Common myeloid progenitor, CD34-positive (primary cell): ENCODE measurements around the gene ECPAS. TPM values are rescaled to one million over a fixed set of nuclear protein-coding genes. Genes with fewer than 3 reads are reported as not detected.

ENCODE experiments used
- CTCF ChIA-PET: fragments of 350-600 bp; sonication (Branson Sonifier 250); formaldehyde crosslinking; loops from one replicate; lab custom pipeline; 2021; ENCODE audit warnings: antibody characterized with exemption; lab: Charles Lee
- POLR2A ChIA-PET: fragments of 350-600 bp; sonication (Branson Sonifier 250); formaldehyde crosslinking; loops from one replicate; lab custom pipeline; 2021; ENCODE audit warnings: antibody characterized with exemption; lab: Charles Lee
- DNase-seq, 3 donors: peaks; one replicate each; pipeline versions ENCODE4 v3.0.0 to v3.0.0-alpha.2; 2013
- H3K27ac ChIP-seq, 2 experiments: 1 replicate in 1 of 2; 2 replicates in 1 of 2; pipeline ENCODE4 v1.7.0; 2013; ENCODE audit warnings: inconsistent platforms in 2 of 2, low read length in 2 of 2, mild to moderate bottlenecking in 2 of 2, low read depth in 1 of 2, moderate library complexity in 1 of 2; ENCODE audit not compliant: severe bottlenecking in 2 of 2, insufficient read depth in 1 of 2, poor library complexity in 1 of 2
- H3K27me3 ChIP-seq, 5 experiments: replicated peaks in 2 of 5; 1 replicate in 3 of 5; 2 replicates in 2 of 5; pipeline versions ENCODE4 v1.6.1 to v1.7.0; 2013; ENCODE audit warnings: low read length in 4 of 5, mild to moderate bottlenecking in 2 of 5, moderate library complexity in 2 of 5, inconsistent platforms in 1 of 5; ENCODE audit not compliant: insufficient read depth in 5 of 5, control insufficient read depth in 4 of 5
- H3K36me3 ChIP-seq, 4 experiments: 1 replicate in 2 of 4; 2 replicates in 2 of 4; pipeline versions ENCODE4 v1.6.1 to v1.7.0; 2013; ENCODE audit warnings: low read length in 3 of 4, control low read depth in 1 of 4, mild to moderate bottlenecking in 1 of 4; ENCODE audit not compliant: control insufficient read depth in 4 of 4, insufficient read depth in 4 of 4
- H3K4me1 ChIP-seq, 4 experiments: 1 replicate in 3 of 4; 2 replicates in 1 of 4; pipeline versions ENCODE4 v1.6.1 to v1.7.1; 2013; ENCODE audit warnings: low read length in 3 of 4, mild to moderate bottlenecking in 3 of 4, control low read depth in 1 of 4, inconsistent platforms in 1 of 4, moderate library complexity in 1 of 4; ENCODE audit not compliant: control insufficient read depth in 4 of 4, insufficient read depth in 4 of 4; ENCODE audit errors: control extremely low read depth in 1 of 4
- H3K4me3 ChIP-seq, 7 experiments: 1 replicate in 4 of 7; 2 replicates in 3 of 7; pipeline versions ENCODE4 v1.5.1 to v1.7.0; 2013; ENCODE audit warnings: mild to moderate bottlenecking in 7 of 7, low read length in 6 of 7, moderate library complexity in 6 of 7, inconsistent platforms in 2 of 7, low read depth in 2 of 7, control low read depth in 1 of 7; ENCODE audit not compliant: insufficient read depth in 4 of 7, control insufficient read depth in 1 of 7; ENCODE audit errors: extremely low read depth in 1 of 7
- H3K9me3 ChIP-seq, 5 experiments: 1 replicate in 4 of 5; 2 replicates in 1 of 5; pipeline versions ENCODE4 v1.6.1 to v1.7.1; 2013; ENCODE audit warnings: low read length in 4 of 5, mild to moderate bottlenecking in 2 of 5, inconsistent platforms in 1 of 5, low read depth in 1 of 5, moderate library complexity in 1 of 5; ENCODE audit not compliant: control insufficient read depth in 4 of 5, insufficient read depth in 2 of 5; ENCODE audit errors: control extremely low read depth in 1 of 5
- WGBS: methylation state at CpG from one replicate; pipeline ENCODE4 v1.1.5; 2013; ENCODE audit not compliant: insufficient coverage; 5-methylcytosine and 5-hydroxymethylcytosine counted together
- polyA plus RNA-seq: library from polyadenylated mRNA; unstranded; fragments of 120-200 nt; gene quantifications from one replicate; pipeline ENCODE4 v1.2.1, GENCODE V29; 2013

The ECPAS gene, protein sequence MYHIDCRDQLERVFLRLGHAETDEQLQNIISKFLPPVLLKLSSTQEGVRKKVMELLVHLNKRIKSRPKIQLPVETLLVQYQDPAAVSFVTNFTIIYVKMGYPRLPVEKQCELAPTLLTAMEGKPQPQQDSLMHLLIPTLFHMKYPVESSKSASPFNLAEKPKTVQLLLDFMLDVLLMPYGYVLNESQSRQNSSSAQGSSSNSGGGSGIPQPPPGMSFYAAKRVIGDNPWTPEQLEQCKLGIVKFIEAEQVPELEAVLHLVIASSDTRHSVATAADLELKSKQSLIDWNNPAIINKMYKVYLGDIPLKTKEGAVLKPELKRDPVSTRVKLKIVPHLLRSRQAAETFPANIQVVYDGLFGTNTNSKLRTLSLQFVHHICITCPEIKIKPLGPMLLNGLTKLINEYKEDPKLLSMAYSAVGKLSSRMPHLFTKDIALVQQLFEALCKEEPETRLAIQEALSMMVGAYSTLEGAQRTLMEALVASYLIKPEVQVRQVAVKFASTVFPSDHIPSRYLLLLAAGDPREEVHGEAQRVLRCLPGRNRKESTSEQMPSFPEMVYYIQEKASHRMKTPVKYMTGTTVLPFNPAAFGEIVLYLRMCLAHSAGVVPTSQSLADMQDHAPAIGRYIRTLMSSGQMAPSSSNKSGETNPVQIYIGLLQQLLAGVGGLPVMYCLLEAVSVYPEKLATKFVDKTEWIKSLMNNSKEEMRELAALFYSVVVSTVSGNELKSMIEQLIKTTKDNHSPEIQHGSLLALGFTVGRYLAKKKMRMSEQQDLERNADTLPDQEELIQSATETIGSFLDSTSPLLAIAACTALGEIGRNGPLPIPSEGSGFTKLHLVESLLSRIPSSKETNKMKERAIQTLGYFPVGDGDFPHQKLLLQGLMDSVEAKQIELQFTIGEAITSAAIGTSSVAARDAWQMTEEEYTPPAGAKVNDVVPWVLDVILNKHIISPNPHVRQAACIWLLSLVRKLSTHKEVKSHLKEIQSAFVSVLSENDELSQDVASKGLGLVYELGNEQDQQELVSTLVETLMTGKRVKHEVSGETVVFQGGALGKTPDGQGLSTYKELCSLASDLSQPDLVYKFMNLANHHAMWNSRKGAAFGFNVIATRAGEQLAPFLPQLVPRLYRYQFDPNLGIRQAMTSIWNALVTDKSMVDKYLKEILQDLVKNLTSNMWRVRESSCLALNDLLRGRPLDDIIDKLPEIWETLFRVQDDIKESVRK (N-terminal part only)
- 64.1 TPM for polyA plus RNA-seq

DNA sequence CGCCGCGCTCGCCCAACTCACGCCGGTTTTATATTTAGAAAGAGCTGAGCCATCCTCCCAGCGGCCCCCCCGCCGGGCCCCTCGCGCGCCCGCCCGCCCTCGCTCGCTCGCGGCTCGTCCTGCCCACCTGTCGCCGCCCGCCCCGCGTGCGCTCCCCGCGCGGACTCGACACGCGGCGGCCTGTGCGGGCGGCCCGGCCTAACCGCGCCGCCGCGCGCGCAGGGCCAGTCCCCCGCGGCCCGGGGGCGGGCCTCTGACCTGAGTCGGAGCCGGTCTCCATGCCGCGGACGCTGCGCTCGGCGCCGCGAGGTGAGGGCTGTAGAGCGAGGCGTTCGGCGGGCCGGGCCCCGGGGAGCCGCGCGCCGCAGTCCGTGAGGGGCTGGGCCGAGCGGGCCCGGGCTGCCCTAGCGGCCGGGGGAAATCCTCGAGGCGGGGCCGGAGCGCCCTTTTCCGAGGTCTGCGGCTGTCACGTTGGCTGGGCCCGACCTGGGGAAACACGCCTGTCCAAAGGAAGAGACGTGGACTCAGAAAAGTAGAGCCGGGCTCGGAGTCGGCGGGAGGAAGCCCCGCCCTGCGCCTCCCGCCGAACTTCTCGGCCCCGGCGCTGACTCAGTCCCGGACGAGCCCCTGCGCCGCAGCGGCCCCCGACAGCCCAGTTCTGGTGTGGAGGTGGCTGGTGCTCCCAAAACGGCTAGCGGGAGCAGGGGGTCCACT is at the start of gene ECPAS:
Gene ECPAS (minus strand): TSS at position 526 of the 714 bp plus-strand sequence. CDS start 11,465 bp downstream, outside the sequence.
- Histone ChIP-seq H3K36me3 (no peaks in the 10 kb centered on the region), H3K4me3 (peak within 1 kb of the TSS; percentile 79 to 97 (median 88)), H3K9me3 (no peaks in the 10 kb centered on the region), H3K27me3 (no peaks in the 10 kb centered on the region), H3K4me1 (peaks cover 6 to 14% (median 10%) of the 10 kb centered on the region in 4 experiments), H3K27ac (peak within 1 kb of the TSS; percentile 81 to 93)
- peak; percentile 68 to 87 (median 82) for DNase-seq
- WGBS = under 1% methylated on average over 94 of the region's 101 CpGs
- ChIA-PET POLR2A (interaction anchor here (0.6 kb wide), 1 partner anchor 68 kb away, joined by 4 read pairs; no protein-coding TSS in a partner anchor), CTCF (interaction anchor here (0.9 to 1.0 kb wide), 2 partner anchors 11 to 14 kb away, joined by 3 read pairs; no protein-coding TSS in a partner anchor)

DNA sequence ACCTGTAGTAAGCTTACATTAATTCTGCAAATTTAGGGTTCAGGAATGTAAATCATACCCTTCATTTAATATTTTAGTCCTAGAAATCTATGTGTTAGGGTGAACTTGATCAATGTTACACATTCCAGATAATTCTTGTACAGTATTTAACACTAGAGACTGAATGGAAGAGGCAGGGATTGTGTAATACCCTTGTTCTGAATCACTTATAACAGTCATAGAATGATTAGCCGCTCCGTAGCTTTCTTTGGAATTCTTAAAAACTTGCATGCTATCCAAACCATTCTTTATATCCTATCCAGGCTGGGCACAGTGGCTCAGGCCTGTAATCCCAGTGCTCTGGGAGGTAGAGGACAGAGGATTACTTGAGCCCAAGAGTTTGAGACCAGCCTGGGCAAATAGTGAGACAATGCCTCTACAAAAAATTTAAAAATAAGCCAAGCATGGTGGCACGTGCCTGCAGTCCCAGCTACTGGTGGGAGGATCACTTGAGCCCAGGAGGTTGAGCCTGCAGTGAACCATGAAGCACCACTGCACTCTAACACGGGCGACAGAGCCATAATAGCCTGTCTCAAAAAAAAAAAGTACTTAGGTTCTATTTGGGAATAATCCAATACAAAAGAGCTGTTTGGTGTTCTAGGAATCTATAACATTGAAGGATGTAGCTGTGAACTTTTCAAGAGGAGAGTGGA is 49.1 kb upstream of the ECPAS start:
- peaks cover 0 to 12% (median 2%) of the 10 kb centered on the region in 4 experiments for H3K36me3 ChIP-seq
- H3K27me3 ChIP-seq = no peaks in the 10 kb centered on the region
- ChIA-PET POLR2A (no interaction called here), CTCF (interaction anchor here (0.6 kb wide), 1 partner anchor 17 kb away, joined by 3 read pairs; no protein-coding TSS in a partner anchor)
- H3K27ac ChIP-seq = no peak overlapping the region
- peaks cover 5 to 43% (median 22%) of the 10 kb centered on the region in 5 experiments for H3K9me3 ChIP-seq
- 100% methylated on average over 1 of the region's 5 CpGs for WGBS
- no peak for DNase-seq
- H3K4me3 ChIP-seq = no peak overlapping the region
- H3K4me1 ChIP-seq = no peaks in the 10 kb centered on the region

DNA sequence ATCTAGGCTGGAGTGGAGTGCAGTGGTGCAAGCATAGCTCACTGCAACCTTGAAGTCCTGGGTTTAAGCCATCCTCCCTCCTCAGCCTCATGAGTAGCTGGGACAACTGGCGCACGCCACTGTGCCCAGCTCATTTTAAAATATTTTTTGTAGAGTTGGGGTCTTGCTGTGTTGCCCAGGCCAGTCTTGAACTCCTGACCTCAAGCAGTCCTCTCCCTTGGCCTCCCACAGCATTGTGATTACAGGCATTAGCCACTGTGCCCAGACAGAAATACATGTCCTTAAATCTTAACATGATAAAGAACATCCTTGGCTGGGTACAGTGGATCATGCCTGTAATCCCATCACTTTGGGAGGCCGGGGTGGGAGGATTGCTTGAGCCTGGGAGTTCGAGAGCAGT is 47.5 kb upstream of the ECPAS start:
- peaks cover 0 to 2% (median 0%) of the 10 kb centered on the region in 5 experiments for H3K27me3 ChIP-seq
- no peaks in the 10 kb centered on the region for H3K4me1 ChIP-seq
- H3K9me3 ChIP-seq = peaks cover 5 to 31% (median 18%) of the 10 kb centered on the region in 5 experiments
- 95% methylated on average over 2 of the region's 4 CpGs for WGBS
- no peak for DNase-seq
- no peak overlapping the region for H3K4me3 ChIP-seq
- H3K27ac ChIP-seq = no peak overlapping the region
- ChIA-PET CTCF (interaction anchor here (1.3 kb wide), 1 partner anchor 11 kb away, joined by 3 read pairs; no protein-coding TSS in a partner anchor), POLR2A (no interaction called here)
- peaks cover 0 to 8% (median 2%) of the 10 kb centered on the region in 4 experiments for H3K36me3 ChIP-seq

DNA sequence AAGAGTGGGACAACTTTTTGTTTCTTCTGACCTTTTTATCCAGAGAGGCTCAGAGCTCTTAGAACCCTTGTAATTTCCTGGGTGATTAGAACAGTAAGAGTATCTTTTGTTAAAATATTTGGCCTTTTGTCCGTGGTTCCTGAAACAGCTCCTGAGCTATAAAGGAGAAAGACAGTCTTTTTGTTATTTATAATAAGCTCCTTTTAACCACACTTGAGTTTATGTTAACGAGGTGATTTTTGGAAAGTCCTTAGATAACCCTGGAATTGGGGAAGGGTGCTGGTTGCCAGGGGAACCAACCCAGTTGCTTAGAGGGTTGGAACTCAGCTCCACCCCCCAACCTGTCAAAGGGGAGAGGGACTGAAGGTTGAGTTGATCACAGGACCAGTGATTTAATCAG is 45.6 kb upstream of the ECPAS start:
- ChIA-PET POLR2A (no interaction called here), CTCF (no interaction called here)
- no peak overlapping the region for H3K4me3 ChIP-seq
- peaks cover 0 to 14% (median 12%) of the 10 kb centered on the region in 4 experiments for H3K4me1 ChIP-seq
- peaks cover 5 to 22% (median 14%) of the 10 kb centered on the region in 5 experiments for H3K9me3 ChIP-seq
- no peak overlapping the region for H3K27ac ChIP-seq
- no CpG with 5 or more reads among the region's 2 CpGs for WGBS
- peaks cover 3 to 12% (median 9%) of the 10 kb centered on the region in 5 experiments for H3K27me3 ChIP-seq
- H3K36me3 ChIP-seq = peaks cover 0 to 2% (median under 1%) of the 10 kb centered on the region in 4 experiments
- no peak for DNase-seq

DNA sequence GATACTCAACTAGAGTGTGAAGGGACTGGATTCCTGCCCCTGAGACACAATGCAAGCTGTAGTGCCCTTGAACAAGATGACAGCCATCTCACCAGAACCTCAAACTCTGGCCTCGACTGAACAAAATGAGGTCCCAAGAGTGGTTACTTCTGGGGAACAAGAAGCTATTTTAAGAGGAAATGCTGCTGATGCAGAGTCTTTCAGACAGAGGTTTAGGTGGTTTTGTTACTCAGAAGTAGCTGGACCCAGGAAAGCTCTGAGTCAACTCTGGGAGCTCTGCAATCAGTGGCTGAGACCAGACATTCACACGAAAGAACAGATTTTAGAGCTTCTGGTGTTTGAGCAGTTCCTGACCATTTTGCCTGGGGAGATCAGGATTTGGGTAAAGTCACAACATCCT is 43.2 kb upstream of the ECPAS start:
- H3K4me3 ChIP-seq = no peak overlapping the region
- H3K27me3 ChIP-seq = peaks cover 4 to 12% (median 9%) of the 10 kb centered on the region in 5 experiments
- peaks cover 0 to 2% (median 0%) of the 10 kb centered on the region in 4 experiments for H3K36me3 ChIP-seq
- ChIA-PET CTCF (no interaction called here), POLR2A (no interaction called here)
- WGBS = 100% methylated on average over 2 of the region's 2 CpGs
- no peak overlapping the region for H3K27ac ChIP-seq
- no peak for DNase-seq
- peaks cover 3 to 14% (median 9%) of the 10 kb centered on the region in 5 experiments for H3K9me3 ChIP-seq
- peaks cover 0 to 15% (median 12%) of the 10 kb centered on the region in 4 experiments for H3K4me1 ChIP-seq
